Activated CD4-positive, CD25-positive, alpha-beta regulatory T cell treated with anti-CD3 and anti-CD28 coated beads, Interleukin-2, amount 50 U/mL, for 24 hours (primary cell): ENCODE results near the gene OGFRL1.
A peak's percentile ranks its signal among the peaks of the same experiment; 100 is the strongest.

Experiments
- ATAC-seq, 2 donors: fragments of 150-1000 bp; cut with Tn5 transposase; one replicate each; pipeline ENCODE4 v1.10.0; 2021; ENCODE audit warnings: mild to moderate bottlenecking in 1 of 2, moderate library complexity in 1 of 2

The OGFRL1 gene

GRCh38 chr6:71287038-71287437 is 1.6 kb upstream of the OGFRL1 start:
- no peak for ATAC-seq

GRCh38 chr6:71287926-71288227 is 734 bp upstream of the OGFRL1 start:
- no peak for ATAC-seq

GRCh38 chr6:71289039-71289801 is 609 bp downstream of the OGFRL1 start:
- ATAC-seq = peak in 1 of 2 donors; percentile 5

- ATAC-seq = no peak
Measured at GRCh38 chr6:71289802-71290175, 1.2 kb downstream of the OGFRL1 start.

GRCh38 chr6:71290611-71291010 is 2.0 kb downstream of the OGFRL1 start:
- ATAC-seq = no peak

- no peak for ATAC-seq
Measured at GRCh38 chr6:71292001-71292400, 3.4 kb downstream of the OGFRL1 start.

- ATAC-seq = no peak
Measured at GRCh38 chr6:71294121-71294523, 5.5 kb downstream of the OGFRL1 start.

GRCh38 chr6:71298459-71298858 is 9.8 kb downstream of the OGFRL1 start:
- no peak for ATAC-seq

GRCh38 chr6:71299541-71300470 is 11.2 kb downstream of the OGFRL1 start:
- ATAC-seq = no peak

GRCh38 chr6:71300561-71301168 is 12.1 kb downstream of the OGFRL1 start:
- no peak for ATAC-seq

GRCh38 chr6:71301546-71301945 is 12.9 kb downstream of the OGFRL1 start:
- no peak for ATAC-seq

GRCh38 chr6:71309656-71310055 is 21.0 kb downstream of the OGFRL1 start:
- no peak for ATAC-seq

GRCh38 chr6:71310261-71310660 is 21.6 kb downstream of the OGFRL1 start:
- no peak for ATAC-seq

GRCh38 chr6:71312089-71312488 is 23.5 kb downstream of the OGFRL1 start:
- no peak for ATAC-seq

- ATAC-seq = no peak
Measured at GRCh38 chr6:71317441-71317840, 28.8 kb downstream of the OGFRL1 start.

GRCh38 chr6:71320041-71320440 is 31.4 kb downstream of the OGFRL1 start:
- no peak for ATAC-seq

- no peak for ATAC-seq
Measured at GRCh38 chr6:71321314-71321713, 32.7 kb downstream of the OGFRL1 start.

GRCh38 chr6:71324194-71324785 is 35.7 kb downstream of the OGFRL1 start:
- ATAC-seq = no peak

- ATAC-seq = no peak
Measured at GRCh38 chr6:71326611-71327010, 38.0 kb downstream of the OGFRL1 start.

- ATAC-seq = no peak
Measured at GRCh38 chr6:71330501-71330900, 41.9 kb downstream of the OGFRL1 start.

- ATAC-seq = no peak
Measured at GRCh38 chr6:71332012-71332411, 43.4 kb downstream of the OGFRL1 start.

- no peak for ATAC-seq
Measured at GRCh38 chr6:71333050-71333449, 44.4 kb downstream of the OGFRL1 start.

GRCh38 chr6:71333697-71334096 is 45.1 kb downstream of the OGFRL1 start:
- ATAC-seq = no peak
